Measurements from ENCODE around the gene CST7.

Gene CST7

GRCh38 chr20:24955045-24955444, 6.0 kb downstream of the CST7 start:
- H4K20me1 ChIP-seq (ENCODE audit: control insufficient read depth, insufficient read depth, low read depth, low read length), result no peaks in the 10 kb centered on the region
- TF ChIP-seq EZH2phosphoT487 (IDR thresholded peaks at IDR 0.05; ENCODE audit: borderline replicate concordance, low read length) (no peak), CTCF (IDR thresholded peaks at IDR 0.05; ENCODE audit: low read depth, low read length, poor library complexity, severe bottlenecking) (no peak)
- H3K27ac ChIP-seq (ENCODE audit: low read depth, low read length), result no peak overlapping the region
- no peak overlapping the region for H3K4me3 ChIP-seq (ENCODE audit: low read length)
- peaks cover 3% of the 10 kb centered on the region for H3F3A ChIP-seq (ENCODE audit: control insufficient read depth, insufficient read depth)
- peaks cover 1% of the 10 kb centered on the region; the same call in 1 of the 2 replicates for H3K36me3 ChIP-seq (ENCODE audit: control insufficient read depth, low read length)
- peaks cover 15% of the 10 kb centered on the region for H3K4me1 ChIP-seq (ENCODE audit: control insufficient read depth, low read length)
- no peaks in the 10 kb centered on the region for H3K9me2 ChIP-seq (replicated peaks; ENCODE audit: control insufficient read depth, low read length)
- H3K4me2 ChIP-seq (ENCODE audit: low read length), result no peak overlapping the region
- no peaks in the 10 kb centered on the region for H3K9me3 ChIP-seq (ENCODE audit: control insufficient read depth, insufficient read depth, low read length)
- no peaks in the 10 kb centered on the region for H3K27me3 ChIP-seq (ENCODE audit: control insufficient read depth, low read length)
- H3K79me2 ChIP-seq (ENCODE audit: control insufficient read depth, low read length), result no peaks in the 10 kb centered on the region

- Histone ChIP-seq H3K36me3 (ENCODE audit: control insufficient read depth, low read length) (peaks cover 7% of the 10 kb centered on the region; the same call in 1 of the 2 replicates), H3K4me3 (ENCODE audit: low read length) (no peak overlapping the region), H3K27me3 (ENCODE audit: control insufficient read depth, low read length) (no peaks in the 10 kb centered on the region), H3K9me2 (replicated peaks; ENCODE audit: control insufficient read depth, low read length) (no peaks in the 10 kb centered on the region), H3K27ac (ENCODE audit: low read depth, low read length) (no peak overlapping the region), H3F3A (ENCODE audit: control insufficient read depth, insufficient read depth) (peaks cover 3% of the 10 kb centered on the region), H3K4me2 (ENCODE audit: low read length) (no peak overlapping the region), H4K20me1 (ENCODE audit: control insufficient read depth, insufficient read depth, low read depth, low read length) (no peaks in the 10 kb centered on the region), H3K9me3 (ENCODE audit: control insufficient read depth, insufficient read depth, low read length) (no peaks in the 10 kb centered on the region), H3K79me2 (ENCODE audit: control insufficient read depth, low read length) (no peaks in the 10 kb centered on the region), H3K4me1 (ENCODE audit: control insufficient read depth, low read length) (peaks cover 15% of the 10 kb centered on the region)
- no peak for TF ChIP-seq CTCF (IDR thresholded peaks at IDR 0.05; ENCODE audit: low read depth, low read length, poor library complexity, severe bottlenecking)
Observed at GRCh38 chr20:24956001-24956841, 7.2 kb downstream of the CST7 start.

GRCh38 chr20:24957326-24958016, 8.4 kb downstream of the CST7 start:
- Histone ChIP-seq H3F3A (ENCODE audit: control insufficient read depth, insufficient read depth) (peaks cover 3% of the 10 kb centered on the region), H3K36me3 (ENCODE audit: control insufficient read depth, low read length) (peaks cover 7% of the 10 kb centered on the region; the same call in 1 of the 2 replicates), H3K4me1 (ENCODE audit: control insufficient read depth, low read length) (peaks cover 15% of the 10 kb centered on the region), H4K20me1 (ENCODE audit: control insufficient read depth, insufficient read depth, low read depth, low read length) (no peaks in the 10 kb centered on the region), H3K27ac (ENCODE audit: low read depth, low read length) (no peak overlapping the region), H3K27me3 (ENCODE audit: control insufficient read depth, low read length) (no peaks in the 10 kb centered on the region), H3K9me2 (replicated peaks; ENCODE audit: control insufficient read depth, low read length) (no peaks in the 10 kb centered on the region), H3K9me3 (ENCODE audit: control insufficient read depth, insufficient read depth, low read length) (no peaks in the 10 kb centered on the region), H3K79me2 (ENCODE audit: control insufficient read depth, low read length) (no peaks in the 10 kb centered on the region), H3K4me3 (ENCODE audit: low read length) (no peak overlapping the region), H3K4me2 (ENCODE audit: low read length) (no peak overlapping the region)
- no peak for TF ChIP-seq CTCF (IDR thresholded peaks at IDR 0.05; ENCODE audit: low read depth, low read length, poor library complexity, severe bottlenecking)
- TF ChIP-seq EZH2phosphoT487 (IDR thresholded peaks at IDR 0.05; ENCODE audit: borderline replicate concordance, low read length), result no peak
